GM23338 (cell line): ENCODE data around the gene CTNNA3. TPM values are rescaled to one million over a fixed set of nuclear protein-coding genes. Genes with fewer than 3 reads are reported as not detected.

ENCODE experiments used
- ATAC-seq: fragments of 200-7000 bp; cut with Tn5 transposase; 3 replicates; pipeline ENCODE4 v1.9.1; 2020
- DNase-seq: peaks from one replicate; pipeline ENCODE4 v3.0.0-alpha.2; 2015; ENCODE audit warnings: low spot score
- H2AFZ ChIP-seq: fragments of 200-600 bp; sonication (generic); 2 replicates; pipeline ENCODE4 v1.8.0; 2016; ENCODE audit warnings: antibody characterized with exemption, mild to moderate bottlenecking, moderate library complexity
- H3F3A ChIP-seq: fragments of 200-600 bp; sonication (generic); replicated peaks from 2 replicates; pipeline ENCODE4 v1.8.0; 2017; ENCODE audit warnings: antibody characterized with exemption, mixed run types, low read depth
- H3K27ac ChIP-seq: fragments of 200-600 bp; sonication (generic); 2 replicates; pipeline ENCODE4 v1.6.1; 2016; ENCODE audit warnings: low read depth
- H3K27me3 ChIP-seq: fragments of 200-600 bp; sonication (generic); 2 replicates; pipeline ENCODE4 v1.8.0; 2016; ENCODE audit warnings: mild to moderate bottlenecking, mixed run types, moderate library complexity; ENCODE audit not compliant: insufficient read depth
- H3K36me3 ChIP-seq: fragments of 200-600 bp; sonication (generic); 2 replicates; pipeline ENCODE4 v1.8.0; 2016; ENCODE audit warnings: mild to moderate bottlenecking; ENCODE audit not compliant: insufficient read depth
- H3K4me1 ChIP-seq: fragments of 200-600 bp; sonication (generic); 2 replicates; pipeline ENCODE4 v1.8.0; 2016; ENCODE audit warnings: mild to moderate bottlenecking, moderate library complexity; ENCODE audit not compliant: insufficient read depth
- H3K4me2 ChIP-seq: fragments of 200-600 bp; sonication (generic); 2 replicates; pipeline ENCODE4 v1.7.1; 2017; ENCODE audit warnings: mixed run types
- H3K4me3 ChIP-seq: fragments of 200-600 bp; sonication (generic); 2 replicates; pipeline ENCODE4 v1.6.1; 2016; ENCODE audit warnings: mixed run types
- H3K79me2 ChIP-seq: fragments of 200-600 bp; sonication (generic); replicated peaks from 2 replicates; pipeline ENCODE4 v1.8.0; 2017; ENCODE audit warnings: mild to moderate bottlenecking; ENCODE audit not compliant: insufficient read depth
- H3K9me2 ChIP-seq: fragments of 200-600 bp; sonication (generic); 2 replicates; pipeline ENCODE4 v1.8.0; 2017; ENCODE audit not compliant: insufficient read depth
- H4K20me1 ChIP-seq: fragments of 200-600 bp; sonication (generic); replicated peaks from 2 replicates; pipeline ENCODE4 v1.8.0; 2017; ENCODE audit warnings: mild to moderate bottlenecking; ENCODE audit not compliant: insufficient read depth
- H3K27ac Mint-ChIP-seq: 2 replicates; pipeline ENCODE4 v1.8.0; 2020; ENCODE audit warnings: inconsistent platforms, mild to moderate bottlenecking, moderate library complexity, mixed read lengths
- H3K27me3 Mint-ChIP-seq: 3 replicates; pipeline ENCODE4 v1.8.0; 2022; ENCODE audit warnings: low read depth, mild to moderate bottlenecking, moderate library complexity, mixed read lengths, inconsistent platforms; ENCODE audit not compliant: insufficient read depth, poor library complexity
- H3K36me3 Mint-ChIP-seq: 3 replicates; pipeline ENCODE4 v1.8.0; 2021; ENCODE audit warnings: low read depth, mild to moderate bottlenecking, inconsistent platforms, moderate library complexity, mixed read lengths
- H3K4me1 Mint-ChIP-seq: 3 replicates; pipeline ENCODE4 v1.8.0; 2020; ENCODE audit warnings: mild to moderate bottlenecking, inconsistent platforms, mixed read lengths
- H3K4me3 Mint-ChIP-seq: 3 replicates; pipeline ENCODE4 v1.8.0; 2021; ENCODE audit warnings: moderate library complexity, mild to moderate bottlenecking, inconsistent platforms, mixed read lengths
- H3K9me3 Mint-ChIP-seq: 3 replicates; pipeline ENCODE4 v1.8.0; 2020; ENCODE audit warnings: moderate library complexity, mild to moderate bottlenecking, inconsistent platforms, mixed read lengths
- CREB1 ChIP-seq: fragments of 250-450 bp; sonication (Bioruptor Pico); IDR thresholded peaks from 2 replicates; pipeline ENCODE4 v1.5.0; 2020; ENCODE audit warnings: low read depth, mild to moderate bottlenecking, moderate library complexity
- EZH2 ChIP-seq: fragments of 200-600 bp; sonication (generic); IDR thresholded peaks from one replicate; pipeline ENCODE4 v1.8.0; 2017; ENCODE audit warnings: antibody characterized with exemption, mild to moderate bottlenecking, low read depth; ENCODE audit not compliant: unreplicated experiment
- NANOG ChIP-seq: IDR thresholded peaks from 2 replicates; pipeline ENCODE4 v1.6.1; 2016; ENCODE audit warnings: antibody characterized with exemption, borderline replicate concordance
- POLR2AphosphoS5 ChIP-seq: IDR thresholded peaks from 2 replicates; pipeline ENCODE4 v1.6.1; 2016; ENCODE audit warnings: antibody characterized with exemption, low read depth
- STAT1 ChIP-seq: IDR thresholded peaks from one replicate; pipeline ENCODE4 v1.6.1; 2016; ENCODE audit warnings: antibody characterized with exemption; ENCODE audit not compliant: unreplicated experiment
- ZNF331 ChIP-seq: fragments of 250-450 bp; sonication (Bioruptor Pico); IDR thresholded peaks from 2 replicates; pipeline ENCODE4 v1.5.0; 2020; ENCODE audit warnings: low read depth, mild to moderate bottlenecking, moderate library complexity
- polyA plus RNA-seq: library from polyadenylated mRNA; unstranded; fragments of >200 nt; fragmentation: Nextera tagmentation; extraction: Ambion mirVana; gene quantifications from 2 replicates; pipeline ENCODE4 v1.2.1, GENCODE V29; 2016
- total RNA-seq: library from RNA; depleted of rRNA; stranded (reverse); fragments of >200 nt; shearing (Covaris generic); gene quantifications from 2 replicates; pipeline ENCODE4 v1.2.3, GENCODE V29; 2014
- TF ChIP-seq, protein P1 (sequence below): IDR thresholded peaks from 2 replicates; pipeline ENCODE4 v1.6.1; 2016; ENCODE audit warnings: antibody characterized with exemption
- TF ChIP-seq, protein P2 (sequence below), 2 experiments: fragments of 200-600 bp in 1 of 2; sonication (generic) in 1 of 2; conservative IDR thresholded peaks; 2 replicates each; pipeline versions ENCODE4 v1.5.1 to v1.6.1; 2016 to 2017; ENCODE audit warnings: antibody characterized with exemption in 2 of 2, low read depth in 2 of 2, mild to moderate bottlenecking in 2 of 2, moderate library complexity in 1 of 2
- TF ChIP-seq, protein P3 (sequence below): fragments of 250-450 bp; sonication (Bioruptor Pico); IDR thresholded peaks from 2 replicates; pipeline ENCODE4 v1.5.0; 2020; ENCODE audit warnings: mild to moderate bottlenecking, moderate library complexity

CTNNA3 gene
- total and polyA plus RNA-seq, 2 experiments from 2014 or later, result 0.71 to 3.3 TPM

GRCh38 chr10:67269828-67270227, 426.2 kb downstream of the CTNNA3 start:
- no peak overlapping the region for H3K4me2 ChIP-seq

More at GRCh38 chr10:67269828-67270227, 426.2 kb downstream of the CTNNA3 start:
- Histone ChIP-seq H3K79me2 (no peaks in the 10 kb centered on the region), H3F3A (no peaks in the 10 kb centered on the region), H3K27ac (no peak overlapping the region), H3K4me1 (no peaks in the 10 kb centered on the region), H3K9me2 (no peaks in the 10 kb centered on the region), H3K27me3 (no peaks in the 10 kb centered on the region), H3K4me3 (no peak overlapping the region), H3K36me3 (no peaks in the 10 kb centered on the region), H2AFZ (no peak overlapping the region), H4K20me1 (no peaks in the 10 kb centered on the region)
- TF ChIP-seq, protein P1, sequence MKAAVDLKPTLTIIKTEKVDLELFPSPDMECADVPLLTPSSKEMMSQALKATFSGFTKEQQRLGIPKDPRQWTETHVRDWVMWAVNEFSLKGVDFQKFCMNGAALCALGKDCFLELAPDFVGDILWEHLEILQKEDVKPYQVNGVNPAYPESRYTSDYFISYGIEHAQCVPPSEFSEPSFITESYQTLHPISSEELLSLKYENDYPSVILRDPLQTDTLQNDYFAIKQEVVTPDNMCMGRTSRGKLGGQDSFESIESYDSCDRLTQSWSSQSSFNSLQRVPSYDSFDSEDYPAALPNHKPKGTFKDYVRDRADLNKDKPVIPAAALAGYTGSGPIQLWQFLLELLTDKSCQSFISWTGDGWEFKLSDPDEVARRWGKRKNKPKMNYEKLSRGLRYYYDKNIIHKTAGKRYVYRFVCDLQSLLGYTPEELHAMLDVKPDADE, result no peak
- TF ChIP-seq NANOG, result no peak
- TF ChIP-seq STAT1, result no peak
- no peak for TF ChIP-seq CREB1 (CRISPR knock-in tag)
- TF ChIP-seq POLR2AphosphoS5, result no peak
- no peak for TF ChIP-seq ZNF331
- TF ChIP-seq, protein P2, sequence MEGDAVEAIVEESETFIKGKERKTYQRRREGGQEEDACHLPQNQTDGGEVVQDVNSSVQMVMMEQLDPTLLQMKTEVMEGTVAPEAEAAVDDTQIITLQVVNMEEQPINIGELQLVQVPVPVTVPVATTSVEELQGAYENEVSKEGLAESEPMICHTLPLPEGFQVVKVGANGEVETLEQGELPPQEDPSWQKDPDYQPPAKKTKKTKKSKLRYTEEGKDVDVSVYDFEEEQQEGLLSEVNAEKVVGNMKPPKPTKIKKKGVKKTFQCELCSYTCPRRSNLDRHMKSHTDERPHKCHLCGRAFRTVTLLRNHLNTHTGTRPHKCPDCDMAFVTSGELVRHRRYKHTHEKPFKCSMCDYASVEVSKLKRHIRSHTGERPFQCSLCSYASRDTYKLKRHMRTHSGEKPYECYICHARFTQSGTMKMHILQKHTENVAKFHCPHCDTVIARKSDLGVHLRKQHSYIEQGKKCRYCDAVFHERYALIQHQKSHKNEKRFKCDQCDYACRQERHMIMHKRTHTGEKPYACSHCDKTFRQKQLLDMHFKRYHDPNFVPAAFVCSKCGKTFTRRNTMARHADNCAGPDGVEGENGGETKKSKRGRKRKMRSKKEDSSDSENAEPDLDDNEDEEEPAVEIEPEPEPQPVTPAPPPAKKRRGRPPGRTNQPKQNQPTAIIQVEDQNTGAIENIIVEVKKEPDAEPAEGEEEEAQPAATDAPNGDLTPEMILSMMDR (conservative IDR thresholded peaks at IDR 0.05; ENCODE audit: low read depth in 2 of 2), result no peak
- TF ChIP-seq EZH2, result no peak
- TF ChIP-seq, protein P3, sequence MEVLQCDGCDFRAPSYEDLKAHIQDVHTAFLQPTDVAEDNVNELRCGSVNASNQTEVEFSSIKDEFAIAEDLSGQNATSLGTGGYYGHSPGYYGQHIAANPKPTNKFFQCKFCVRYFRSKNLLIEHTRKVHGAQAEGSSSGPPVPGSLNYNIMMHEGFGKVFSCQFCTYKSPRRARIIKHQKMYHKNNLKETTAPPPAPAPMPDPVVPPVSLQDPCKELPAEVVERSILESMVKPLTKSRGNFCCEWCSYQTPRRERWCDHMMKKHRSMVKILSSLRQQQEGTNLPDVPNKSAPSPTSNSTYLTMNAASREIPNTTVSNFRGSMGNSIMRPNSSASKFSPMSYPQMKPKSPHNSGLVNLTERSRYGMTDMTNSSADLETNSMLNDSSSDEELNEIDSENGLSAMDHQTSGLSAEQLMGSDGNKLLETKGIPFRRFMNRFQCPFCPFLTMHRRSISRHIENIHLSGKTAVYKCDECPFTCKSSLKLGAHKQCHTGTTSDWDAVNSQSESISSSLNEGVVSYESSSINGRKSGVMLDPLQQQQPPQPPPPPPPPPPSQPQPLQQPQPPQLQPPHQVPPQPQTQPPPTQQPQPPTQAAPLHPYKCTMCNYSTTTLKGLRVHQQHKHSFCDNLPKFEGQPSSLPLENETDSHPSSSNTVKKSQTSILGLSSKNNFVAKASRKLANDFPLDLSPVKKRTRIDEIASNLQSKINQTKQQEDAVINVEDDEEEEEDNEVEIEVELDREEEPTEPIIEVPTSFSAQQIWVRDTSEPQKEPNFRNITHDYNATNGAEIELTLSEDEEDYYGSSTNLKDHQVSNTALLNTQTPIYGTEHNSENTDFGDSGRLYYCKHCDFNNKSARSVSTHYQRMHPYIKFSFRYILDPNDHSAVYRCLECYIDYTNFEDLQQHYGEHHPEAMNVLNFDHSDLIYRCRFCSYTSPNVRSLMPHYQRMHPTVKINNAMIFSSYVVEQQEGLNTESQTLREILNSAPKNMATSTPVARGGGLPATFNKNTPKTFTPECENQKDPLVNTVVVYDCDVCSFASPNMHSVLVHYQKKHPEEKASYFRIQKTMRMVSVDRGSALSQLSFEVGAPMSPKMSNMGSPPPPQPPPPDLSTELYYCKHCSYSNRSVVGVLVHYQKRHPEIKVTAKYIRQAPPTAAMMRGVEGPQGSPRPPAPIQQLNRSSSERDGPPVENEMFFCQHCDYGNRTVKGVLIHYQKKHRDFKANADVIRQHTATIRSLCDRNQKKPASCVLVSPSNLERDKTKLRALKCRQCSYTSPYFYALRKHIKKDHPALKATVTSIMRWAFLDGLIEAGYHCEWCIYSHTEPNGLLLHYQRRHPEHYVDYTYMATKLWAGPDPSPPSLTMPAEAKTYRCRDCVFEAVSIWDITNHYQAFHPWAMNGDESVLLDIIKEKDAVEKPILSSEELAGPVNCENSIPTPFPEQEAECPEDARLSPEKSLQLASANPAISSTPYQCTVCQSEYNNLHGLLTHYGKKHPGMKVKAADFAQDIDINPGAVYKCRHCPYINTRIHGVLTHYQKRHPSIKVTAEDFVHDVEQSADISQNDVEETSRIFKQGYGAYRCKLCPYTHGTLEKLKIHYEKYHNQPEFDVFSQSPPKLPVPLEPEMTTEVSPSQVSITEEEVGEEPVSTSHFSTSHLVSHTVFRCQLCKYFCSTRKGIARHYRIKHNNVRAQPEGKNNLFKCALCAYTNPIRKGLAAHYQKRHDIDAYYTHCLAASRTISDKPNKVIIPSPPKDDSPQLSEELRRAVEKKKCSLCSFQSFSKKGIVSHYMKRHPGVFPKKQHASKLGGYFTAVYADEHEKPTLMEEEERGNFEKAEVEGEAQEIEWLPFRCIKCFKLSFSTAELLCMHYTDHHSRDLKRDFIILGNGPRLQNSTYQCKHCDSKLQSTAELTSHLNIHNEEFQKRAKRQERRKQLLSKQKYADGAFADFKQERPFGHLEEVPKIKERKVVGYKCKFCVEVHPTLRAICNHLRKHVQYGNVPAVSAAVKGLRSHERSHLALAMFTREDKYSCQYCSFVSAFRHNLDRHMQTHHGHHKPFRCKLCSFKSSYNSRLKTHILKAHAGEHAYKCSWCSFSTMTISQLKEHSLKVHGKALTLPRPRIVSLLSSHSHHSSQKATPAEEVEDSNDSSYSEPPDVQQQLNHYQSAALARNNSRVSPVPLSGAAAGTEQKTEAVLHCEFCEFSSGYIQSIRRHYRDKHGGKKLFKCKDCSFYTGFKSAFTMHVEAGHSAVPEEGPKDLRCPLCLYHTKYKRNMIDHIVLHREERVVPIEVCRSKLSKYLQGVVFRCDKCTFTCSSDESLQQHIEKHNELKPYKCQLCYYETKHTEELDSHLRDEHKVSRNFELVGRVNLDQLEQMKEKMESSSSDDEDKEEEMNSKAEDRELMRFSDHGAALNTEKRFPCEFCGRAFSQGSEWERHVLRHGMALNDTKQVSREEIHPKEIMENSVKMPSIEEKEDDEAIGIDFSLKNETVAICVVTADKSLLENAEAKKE (CRISPR knock-in tag), result no peak
- H3K4me1 Mint-ChIP-seq, result no peaks in the 10 kb centered on the region
- no peaks in the 10 kb centered on the region for H3K9me3 Mint-ChIP-seq
- DNase-seq, result no peak
- no peaks in the 10 kb centered on the region for H3K27me3 Mint-ChIP-seq
- H3K4me3 Mint-ChIP-seq, result no peak overlapping the region
- no peak for ATAC-seq
- no peaks in the 10 kb centered on the region for H3K36me3 Mint-ChIP-seq
- H3K27ac Mint-ChIP-seq, result no peak overlapping the region
